Mucosa of stomach (tissue), 1 donor: Measurements from ENCODE around the gene MRPL40.

Experiments used
- H3K27me3 ChIP-seq: one replicate; pipeline ENCODE4 v1.7.0; 2013; ENCODE audit warnings: mild to moderate bottlenecking, low read length; ENCODE audit not compliant: control insufficient read depth, insufficient read depth
- H3K36me3 ChIP-seq: one replicate; pipeline ENCODE4 v1.7.0; 2013; ENCODE audit warnings: low read length; ENCODE audit not compliant: control insufficient read depth, insufficient read depth
- H3K4me1 ChIP-seq: one replicate; pipeline ENCODE4 v1.7.0; 2013; ENCODE audit warnings: mild to moderate bottlenecking, low read length; ENCODE audit not compliant: control insufficient read depth, insufficient read depth
- H3K4me3 ChIP-seq: one replicate; pipeline ENCODE4 v1.7.0; 2013; ENCODE audit warnings: low read length
- H3K9ac ChIP-seq: one replicate; pipeline ENCODE4 v1.7.0; 2013; ENCODE audit warnings: mild to moderate bottlenecking, low read length, moderate library complexity
- H3K9me3 ChIP-seq: one replicate; pipeline ENCODE4 v1.7.0; 2013; ENCODE audit warnings: mild to moderate bottlenecking, low read length, moderate library complexity; ENCODE audit not compliant: control insufficient read depth
- donor health status: Pancreatic carcinoma.

Gene MRPL40

GRCh38 chr22:19410941-19411689 lies 21.2 kb upstream of the MRPL40 start:
- Histone ChIP-seq H3K9ac (no peak overlapping the region), H3K27me3 (no peaks in the 10 kb centered on the region), H3K4me3 (no peak overlapping the region), H3K9me3 (no peaks in the 10 kb centered on the region), H3K4me1 (peaks cover 10% of the 10 kb centered on the region), H3K36me3 (peaks cover 5% of the 10 kb centered on the region)

- H3K9me3 ChIP-seq, result no peaks in the 10 kb centered on the region
- H3K36me3 ChIP-seq, result peaks cover 5% of the 10 kb centered on the region
- H3K4me3 ChIP-seq, result no peak overlapping the region
- H3K27me3 ChIP-seq, result no peaks in the 10 kb centered on the region
- peaks cover 10% of the 10 kb centered on the region for H3K4me1 ChIP-seq
- no peak overlapping the region for H3K9ac ChIP-seq
Observed at GRCh38 chr22:19411690-19412045, 20.7 kb upstream of the MRPL40 start.

DNA sequence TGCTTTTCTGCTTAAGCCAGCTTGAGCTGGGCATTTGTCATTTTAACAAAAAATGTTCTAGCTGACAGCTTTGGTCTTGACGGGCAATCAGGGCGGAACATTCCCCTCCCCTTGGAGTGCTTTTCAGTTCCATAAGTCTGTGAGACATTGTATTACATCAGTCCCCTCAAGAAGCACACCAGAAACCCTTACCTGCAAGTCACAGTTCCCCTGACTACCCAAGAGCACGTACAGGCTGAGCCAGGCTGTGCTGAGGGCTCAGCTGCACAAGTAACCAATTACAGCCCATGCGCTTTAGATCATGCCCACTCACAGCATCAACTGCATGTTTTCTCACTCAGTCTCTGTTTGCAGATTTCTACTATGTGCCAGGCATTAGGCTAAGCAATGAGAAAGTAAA lies 19.9 kb upstream of the MRPL40 start:
- no peaks in the 10 kb centered on the region for H3K9me3 ChIP-seq
- peaks cover 10% of the 10 kb centered on the region for H3K4me1 ChIP-seq
- no peak overlapping the region for H3K9ac ChIP-seq
- no peaks in the 10 kb centered on the region for H3K27me3 ChIP-seq
- no peak overlapping the region for H3K4me3 ChIP-seq
- H3K36me3 ChIP-seq, result peaks cover 4% of the 10 kb centered on the region

DNA sequence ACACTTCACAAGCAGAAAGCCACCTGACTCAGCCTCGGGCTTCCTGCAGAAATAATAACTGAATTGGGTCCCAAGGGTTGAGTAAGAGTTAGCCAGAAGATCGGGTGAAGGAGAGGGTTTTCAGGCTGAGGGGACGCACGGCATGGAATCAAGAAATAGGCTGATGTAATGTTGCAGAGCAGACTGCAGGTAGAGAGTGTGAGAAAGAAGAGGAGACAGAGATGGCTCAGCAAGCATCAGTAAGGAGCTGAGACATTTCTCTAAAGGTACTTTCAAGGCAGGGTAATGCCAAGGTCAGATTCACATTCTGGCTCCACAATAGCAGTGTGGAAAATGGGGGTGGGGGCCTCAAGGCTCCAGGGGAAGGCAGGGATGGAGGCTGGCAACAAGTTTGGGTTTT lies 19.4 kb upstream of the MRPL40 start:
- H3K36me3 ChIP-seq, result no peaks in the 10 kb centered on the region
- no peaks in the 10 kb centered on the region for H3K9me3 ChIP-seq
- no peak overlapping the region for H3K9ac ChIP-seq
- no peaks in the 10 kb centered on the region for H3K27me3 ChIP-seq
- H3K4me1 ChIP-seq, result peaks cover 8% of the 10 kb centered on the region
- H3K4me3 ChIP-seq, result no peak overlapping the region

DNA sequence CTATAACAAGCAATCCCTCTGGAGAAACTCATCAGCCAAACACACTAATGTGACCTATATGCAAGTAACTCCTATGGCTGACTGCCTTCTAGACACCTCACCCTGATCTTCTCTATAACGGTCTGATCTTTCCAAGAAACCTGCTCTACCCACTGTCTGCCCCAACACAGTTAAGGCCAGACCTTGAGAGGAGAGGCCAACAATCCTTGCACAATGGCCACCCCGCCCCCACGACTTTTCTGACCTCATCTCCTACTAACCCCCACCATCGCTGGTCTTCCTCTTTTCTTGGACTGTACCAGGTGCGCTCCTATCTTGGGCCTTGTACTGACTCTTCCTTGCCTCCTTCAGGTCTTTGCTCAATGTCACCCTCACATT lies 13.3 kb upstream of the MRPL40 start:
- Histone ChIP-seq H3K4me1 (no peaks in the 10 kb centered on the region), H3K27me3 (no peaks in the 10 kb centered on the region)

DNA sequence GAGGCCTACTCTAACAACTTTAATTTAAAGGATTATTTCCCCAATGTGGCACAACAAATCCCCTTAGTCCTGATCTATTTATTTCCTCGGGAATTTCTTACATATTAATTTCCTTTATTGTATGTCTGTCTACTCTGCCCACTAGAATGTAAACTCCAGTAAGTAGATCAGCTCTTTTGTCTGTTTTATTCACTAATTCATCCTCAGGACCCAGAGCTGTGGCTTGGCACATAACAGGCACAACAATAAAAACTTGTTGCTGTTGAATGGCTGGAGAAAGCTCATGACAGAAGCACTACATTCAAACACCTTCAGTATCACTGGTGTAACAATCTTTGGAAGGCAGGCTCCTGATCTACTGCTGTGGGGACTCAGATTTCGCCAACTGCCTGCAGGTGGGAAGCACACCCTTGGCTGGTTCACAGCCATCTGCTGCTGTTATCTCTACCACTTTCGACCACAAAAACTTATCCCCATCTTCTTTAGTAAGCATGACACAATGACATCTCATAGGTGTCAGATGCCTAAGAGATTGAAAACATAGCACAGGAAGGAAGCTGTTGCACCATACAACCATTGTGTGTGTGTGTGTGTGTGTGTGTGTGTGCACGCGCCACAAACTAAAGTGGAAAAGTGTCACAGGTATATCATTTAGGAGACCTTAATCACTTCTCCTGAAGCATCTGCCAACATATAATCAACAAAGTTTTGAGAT lies 12.7 kb upstream of the MRPL40 start:
- H3K4me1 ChIP-seq, result no peaks in the 10 kb centered on the region
- H3K27me3 ChIP-seq, result no peaks in the 10 kb centered on the region
- no peak overlapping the region for H3K4me3 ChIP-seq
- H3K9ac ChIP-seq, result no peak overlapping the region
- H3K36me3 ChIP-seq, result no peaks in the 10 kb centered on the region
- H3K9me3 ChIP-seq, result no peaks in the 10 kb centered on the region

More for the DNA sequence above, 13.3 kb upstream of the MRPL40 start:
- Histone ChIP-seq H3K9ac (no peak overlapping the region), H3K9me3 (no peaks in the 10 kb centered on the region), H3K4me3 (no peak overlapping the region), H3K36me3 (no peaks in the 10 kb centered on the region)

DNA sequence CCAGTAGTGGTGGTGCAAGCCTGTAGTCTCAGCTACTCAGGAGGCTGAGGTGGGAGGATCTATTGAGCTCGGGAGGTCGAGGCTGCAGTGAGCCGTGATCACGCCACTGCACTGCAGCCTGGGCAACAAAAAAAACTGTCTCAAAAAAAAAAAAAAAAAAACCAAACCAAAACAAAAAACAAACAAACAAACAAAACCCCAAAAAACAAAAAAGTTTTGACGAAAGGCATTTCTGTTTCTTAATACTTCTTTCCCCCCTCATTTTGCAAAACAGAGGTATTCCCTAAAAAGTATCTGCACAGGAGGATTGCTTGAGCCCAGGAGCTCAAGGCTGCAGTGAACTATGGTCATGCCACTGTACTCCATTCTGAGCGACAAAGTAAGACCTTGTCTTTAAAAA lies 12.0 kb upstream of the MRPL40 start:
- no peaks in the 10 kb centered on the region for H3K4me1 ChIP-seq
- H3K36me3 ChIP-seq, result no peaks in the 10 kb centered on the region
- H3K9me3 ChIP-seq, result no peaks in the 10 kb centered on the region
- H3K4me3 ChIP-seq, result no peak overlapping the region
- H3K9ac ChIP-seq, result no peak overlapping the region
- no peaks in the 10 kb centered on the region for H3K27me3 ChIP-seq

DNA sequence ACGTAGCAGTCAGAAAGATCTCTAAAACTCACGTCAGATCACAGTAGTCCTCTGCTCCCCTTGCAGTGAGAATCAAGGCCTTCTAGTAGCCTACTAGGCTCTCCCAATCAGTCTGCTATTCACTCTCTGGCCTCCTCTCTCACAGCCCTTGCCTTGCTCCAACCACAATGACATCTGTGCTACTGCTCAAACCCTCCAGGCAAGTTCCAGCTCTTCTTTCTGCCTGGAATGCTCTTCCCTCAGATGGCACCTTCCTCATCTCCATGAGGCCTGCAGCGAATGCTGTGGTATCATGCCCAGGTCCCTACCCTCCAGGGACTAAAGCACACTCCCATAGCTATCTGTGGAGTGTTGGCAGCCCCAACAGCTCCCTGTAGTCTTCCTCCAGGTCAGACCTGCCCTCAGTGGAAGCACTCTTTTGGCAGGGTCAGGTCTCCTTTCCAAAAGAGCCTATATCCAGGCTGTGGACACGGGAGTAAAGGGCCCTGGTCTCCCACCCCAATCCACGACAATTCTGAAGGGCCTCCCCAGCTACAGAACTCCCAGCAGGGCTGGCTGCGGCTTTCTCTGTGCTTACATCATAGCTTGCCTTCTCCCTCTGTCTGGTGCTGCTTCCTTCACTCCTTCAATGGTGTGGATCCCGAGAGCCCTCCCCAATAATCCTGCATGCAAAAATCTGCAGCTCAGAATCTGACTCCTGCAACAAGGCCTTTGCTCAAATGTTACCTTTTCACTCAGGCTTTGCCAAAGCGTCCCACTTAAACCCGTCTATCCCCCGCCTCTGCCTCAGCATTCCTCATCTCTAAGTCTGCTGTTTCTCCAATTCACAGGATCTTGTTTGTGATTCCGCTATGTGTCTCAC lies 9.7 kb upstream of the MRPL40 start:
- Histone ChIP-seq H3K36me3 (no peaks in the 10 kb centered on the region), H3K4me1 (no peaks in the 10 kb centered on the region), H3K9ac (no peak overlapping the region), H3K4me3 (no peak overlapping the region), H3K9me3 (no peaks in the 10 kb centered on the region), H3K27me3 (no peaks in the 10 kb centered on the region)

- Histone ChIP-seq H3K9me3 (no peaks in the 10 kb centered on the region), H3K27me3 (no peaks in the 10 kb centered on the region), H3K4me1 (no peaks in the 10 kb centered on the region), H3K36me3 (no peaks in the 10 kb centered on the region), H3K4me3 (no peak overlapping the region), H3K9ac (no peak overlapping the region)
Observed at GRCh38 chr22:19424186-19424500, 8.2 kb upstream of the MRPL40 start.

DNA sequence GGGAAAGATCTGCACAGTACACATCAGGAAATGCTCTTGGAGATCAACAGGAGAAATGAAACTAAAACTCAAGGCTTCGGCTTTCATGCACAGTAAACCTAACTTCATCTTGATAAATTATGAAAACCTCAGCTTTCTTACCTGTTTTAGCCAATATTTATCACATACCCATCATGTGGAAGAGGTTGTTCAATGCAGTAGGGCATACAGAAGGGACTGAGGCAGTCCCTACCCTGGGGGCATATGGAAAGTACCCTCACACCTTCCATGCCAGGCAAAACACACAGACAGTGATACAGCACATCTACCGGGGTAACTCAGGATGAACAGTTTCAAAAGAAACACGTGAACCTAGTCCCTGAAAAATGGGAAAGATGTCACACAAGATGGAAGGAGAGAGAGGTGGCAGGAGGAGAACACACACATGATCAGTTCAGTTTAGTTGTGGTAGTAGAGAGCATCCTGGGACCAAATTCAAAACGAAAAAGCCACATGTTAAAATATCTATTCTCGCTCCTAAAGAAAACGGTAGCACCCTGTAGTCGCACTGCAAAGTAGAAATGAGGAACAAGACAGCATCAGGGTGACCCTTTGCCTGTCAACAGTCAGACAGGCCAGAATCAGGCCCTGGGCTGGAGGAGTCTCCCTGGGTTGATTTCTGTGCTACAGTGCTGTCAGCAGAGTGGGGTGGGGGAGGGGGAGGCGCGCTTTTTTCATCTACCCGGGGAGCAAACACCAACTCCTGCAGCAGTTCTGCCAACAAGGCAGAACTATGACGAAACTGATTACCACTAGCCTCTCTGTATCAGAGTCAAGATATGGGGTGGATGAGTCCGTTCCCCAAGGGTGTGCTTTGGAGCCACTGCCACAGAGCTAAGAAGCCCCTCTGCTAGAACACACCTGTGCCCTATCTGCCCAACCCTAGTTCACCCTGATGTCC lies 2.1 kb upstream of the MRPL40 start:
- H3K9ac ChIP-seq, result peak overlapping the region; percentile 85
- H3K36me3 ChIP-seq, result no peaks in the 10 kb centered on the region
- H3K4me1 ChIP-seq, result no peaks in the 10 kb centered on the region
- H3K9me3 ChIP-seq, result no peaks in the 10 kb centered on the region
- H3K27me3 ChIP-seq, result no peaks in the 10 kb centered on the region
- H3K4me3 ChIP-seq, result peak overlapping the region; percentile 79

DNA sequence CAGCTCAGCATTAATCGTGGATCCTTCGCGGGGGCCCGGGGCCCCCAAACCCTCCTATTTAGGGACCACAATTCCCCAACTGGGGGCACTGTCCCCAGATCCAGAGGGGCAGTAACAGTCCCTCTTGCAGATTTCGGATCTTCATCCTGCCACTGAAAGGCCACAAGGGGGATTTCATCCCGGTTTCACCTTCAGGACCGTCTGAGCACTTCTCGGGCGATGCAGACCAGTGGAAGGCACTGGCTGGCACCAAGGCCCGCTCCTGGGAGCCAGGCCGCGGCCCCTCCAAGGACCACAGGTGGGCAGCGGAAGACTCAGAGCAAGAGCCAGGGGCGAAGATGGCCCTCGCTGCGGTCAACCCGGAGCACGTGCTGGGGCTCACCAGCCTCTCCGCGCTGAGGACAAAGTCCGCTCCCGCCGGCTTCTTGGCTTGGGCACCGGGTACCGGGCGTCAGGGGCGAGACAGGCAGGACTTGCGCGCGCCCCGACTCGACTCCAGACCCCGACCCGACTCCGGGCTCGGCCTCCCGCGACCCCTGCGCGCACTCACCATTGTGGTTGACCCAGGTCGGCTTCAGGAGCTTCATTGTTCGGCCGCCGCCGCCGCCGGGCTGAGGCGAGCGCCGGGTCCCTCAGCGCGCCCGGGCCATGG lies 1.3 kb upstream of the MRPL40 start:
- no peaks in the 10 kb centered on the region for H3K4me1 ChIP-seq
- peak overlapping the region; percentile 79 for H3K4me3 ChIP-seq
- no peaks in the 10 kb centered on the region for H3K27me3 ChIP-seq
- H3K9me3 ChIP-seq, result no peaks in the 10 kb centered on the region
- peak overlapping the region; percentile 85 for H3K9ac ChIP-seq
- H3K36me3 ChIP-seq, result peaks cover 5% of the 10 kb centered on the region
